ENCODE data around the gene GRIFIN.

Gene GRIFIN

DNA sequence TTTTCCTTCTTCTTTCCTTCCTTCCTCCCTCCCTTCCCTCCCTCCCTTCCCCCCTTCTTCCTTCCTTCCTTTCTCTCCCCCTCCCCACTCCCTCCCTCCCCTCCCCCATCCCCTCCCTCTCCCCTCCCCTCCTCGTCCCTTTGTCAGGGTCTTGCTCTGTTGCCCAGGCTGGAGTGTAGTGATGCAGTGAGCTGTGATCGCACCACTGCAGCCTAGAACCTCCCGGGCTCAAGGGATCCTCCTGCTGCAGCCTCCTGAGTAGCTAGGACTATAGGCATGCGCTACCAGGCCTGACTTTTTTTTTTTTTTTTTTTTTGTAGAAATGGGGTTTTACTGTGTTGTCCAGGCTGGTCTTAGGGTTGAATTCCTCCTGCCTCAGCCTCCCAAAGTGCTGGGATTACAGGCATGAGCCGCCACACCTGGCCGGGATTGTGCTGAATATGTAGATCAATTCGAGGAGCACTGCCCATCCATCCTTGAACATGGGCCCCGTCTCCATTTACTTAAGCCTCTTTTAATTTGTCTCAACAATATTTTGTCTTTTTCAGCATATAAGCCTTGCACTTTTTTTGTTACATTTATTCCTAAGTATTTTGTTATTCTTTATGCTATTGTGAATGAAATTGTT lies 23.4 kb downstream of the GRIFIN start:
- no peak for DNase-seq

- no peak for DNase-seq
Measured at GRCh38 chr7:2452074-2452507, 24.1 kb downstream of the GRIFIN start.

DNA sequence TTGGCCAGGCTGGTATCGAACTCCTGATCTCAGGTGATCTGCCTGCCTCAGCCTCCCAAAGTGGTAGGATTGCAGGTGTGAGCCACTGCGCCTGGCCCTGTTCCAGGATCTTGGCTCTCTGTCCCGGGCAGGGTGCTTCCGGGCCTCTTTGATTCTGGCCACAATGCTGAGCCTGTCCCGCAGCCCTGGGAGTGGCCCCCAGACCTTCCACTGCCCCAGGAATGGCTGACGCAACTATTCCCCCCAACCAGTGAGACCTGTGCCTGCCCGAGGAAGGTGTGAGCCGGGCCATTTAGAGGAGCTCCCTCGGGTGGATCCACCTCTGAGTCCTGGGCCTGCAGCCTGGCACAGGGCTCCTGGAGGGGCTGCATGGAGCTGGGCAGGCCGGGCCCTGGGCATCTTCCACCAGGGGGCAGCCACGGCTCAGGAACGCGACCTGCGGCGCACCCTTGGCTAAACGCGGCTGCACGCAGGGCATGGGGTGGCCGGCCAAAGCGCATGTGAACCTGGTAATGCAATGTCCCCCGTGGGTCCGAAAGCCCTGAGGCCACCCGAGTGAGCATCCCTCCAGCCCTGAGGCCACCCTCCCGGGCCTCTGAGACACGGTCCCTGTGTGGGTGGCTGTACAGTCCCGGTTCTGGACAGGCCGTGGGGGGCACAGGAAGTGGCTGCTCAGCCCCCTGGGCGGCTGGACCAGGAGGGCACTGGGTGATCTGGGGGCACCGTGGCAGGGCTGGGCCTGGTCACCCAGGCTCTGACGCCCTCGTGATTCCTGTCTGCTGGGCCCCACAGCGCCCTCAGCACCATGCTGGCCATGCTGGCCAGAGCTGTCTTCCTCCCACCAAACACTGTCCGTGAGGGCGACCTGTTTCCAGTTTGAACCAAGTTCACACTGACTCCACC lies 24.8 kb downstream of the GRIFIN start:
- peak; percentile 39 for DNase-seq

GRCh38 chr7:2450198-2451107 lies 25.7 kb downstream of the GRIFIN start:
- DNase-seq, result no peak

DNA sequence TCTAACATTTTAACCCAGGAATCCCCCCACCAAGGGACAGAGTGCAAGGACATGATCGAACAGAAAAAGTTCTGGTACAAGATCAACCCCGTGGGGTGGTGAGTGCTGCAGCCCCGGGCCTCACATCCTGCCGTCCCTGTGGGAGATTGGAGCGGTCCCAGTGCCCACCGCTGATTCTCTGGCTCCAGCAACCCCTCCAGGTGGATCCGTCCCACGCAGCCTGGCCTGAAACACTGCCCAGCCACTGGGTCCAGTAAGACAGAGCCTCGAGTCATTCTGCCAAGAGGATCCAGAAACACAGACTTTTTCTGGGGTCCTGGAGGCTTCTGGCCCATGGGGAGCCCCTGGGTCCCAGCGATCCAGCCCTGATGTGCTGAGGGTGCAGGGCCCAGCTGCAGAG lies 29.5 kb downstream of the GRIFIN start:
- DNase-seq, result no peak

DNA sequence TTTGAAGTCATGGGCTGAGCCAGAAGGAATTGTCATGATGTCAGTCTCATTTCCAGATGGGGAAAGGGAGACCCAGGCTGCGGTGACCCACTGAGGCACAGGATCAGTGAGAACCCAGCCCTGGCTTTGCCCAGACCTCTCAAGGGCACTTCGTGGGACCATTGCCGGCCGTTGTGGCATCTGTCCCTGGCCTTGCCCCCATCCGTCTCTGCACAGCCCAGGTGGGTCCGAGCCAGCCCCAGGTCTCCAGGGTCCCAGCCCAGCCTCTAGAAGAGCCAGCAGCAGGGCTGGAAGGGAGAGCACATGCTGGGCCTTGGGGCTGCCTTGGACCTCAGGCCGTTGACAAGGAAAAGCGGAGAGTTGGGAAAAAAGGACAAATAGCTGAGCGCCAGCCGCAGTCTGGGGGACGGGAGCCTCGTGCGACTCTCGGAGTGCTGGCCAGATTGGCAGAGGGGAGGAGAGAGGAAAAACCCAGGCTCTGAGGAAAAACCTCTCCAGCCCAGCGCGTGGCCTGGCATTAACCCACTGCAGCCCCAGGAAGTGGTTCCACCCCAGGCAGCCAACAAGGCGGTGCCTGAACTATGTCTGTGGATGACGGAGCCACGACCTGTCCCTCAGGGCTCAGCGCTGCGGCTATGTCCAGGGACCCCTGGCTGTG lies 30.2 kb downstream of the GRIFIN start:
- no peak for DNase-seq

GRCh38 chr7:2445047-2445446 lies 31.2 kb downstream of the GRIFIN start:
- no peak for DNase-seq

DNA sequence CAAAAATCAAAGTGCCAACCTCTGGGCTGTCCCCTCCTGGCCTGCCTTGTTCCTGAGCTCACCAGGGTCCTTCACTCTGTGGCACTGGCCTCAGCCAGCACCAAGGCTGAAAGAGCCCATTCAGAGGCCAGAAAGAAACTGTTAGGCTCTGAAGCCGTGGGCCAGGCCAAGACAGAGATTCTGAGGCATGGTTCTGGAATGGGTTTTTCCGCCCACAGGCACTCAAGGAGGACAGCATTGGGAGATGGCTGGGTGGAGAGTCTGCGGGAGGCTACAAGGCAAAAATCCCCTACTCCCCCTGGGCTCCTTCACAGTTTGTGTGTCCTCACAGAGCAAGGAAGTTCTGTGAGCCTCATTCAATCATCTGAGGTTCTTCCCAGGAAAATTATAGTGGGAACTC lies 31.7 kb downstream of the GRIFIN start:
- no peak for DNase-seq

DNA sequence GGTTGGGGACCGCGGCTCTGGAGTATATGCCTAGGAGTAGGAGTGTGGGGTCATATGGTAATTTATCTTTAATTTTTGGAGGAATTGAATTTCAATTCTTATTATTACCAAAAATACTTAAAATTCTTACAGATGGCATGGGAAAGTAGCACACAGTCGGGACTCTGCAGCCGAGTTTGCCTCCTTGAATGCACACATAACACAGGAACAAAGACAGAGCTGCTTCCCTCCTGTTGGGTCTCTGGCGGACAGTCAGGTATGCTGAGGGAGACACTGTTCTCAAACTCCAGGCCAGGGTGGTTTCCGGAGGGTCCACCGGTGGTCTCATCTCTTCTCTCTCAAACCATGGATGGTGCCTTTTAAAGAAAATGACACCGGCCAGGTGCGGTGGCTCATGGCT lies 32.7 kb downstream of the GRIFIN start:
- no peak for DNase-seq

DNA sequence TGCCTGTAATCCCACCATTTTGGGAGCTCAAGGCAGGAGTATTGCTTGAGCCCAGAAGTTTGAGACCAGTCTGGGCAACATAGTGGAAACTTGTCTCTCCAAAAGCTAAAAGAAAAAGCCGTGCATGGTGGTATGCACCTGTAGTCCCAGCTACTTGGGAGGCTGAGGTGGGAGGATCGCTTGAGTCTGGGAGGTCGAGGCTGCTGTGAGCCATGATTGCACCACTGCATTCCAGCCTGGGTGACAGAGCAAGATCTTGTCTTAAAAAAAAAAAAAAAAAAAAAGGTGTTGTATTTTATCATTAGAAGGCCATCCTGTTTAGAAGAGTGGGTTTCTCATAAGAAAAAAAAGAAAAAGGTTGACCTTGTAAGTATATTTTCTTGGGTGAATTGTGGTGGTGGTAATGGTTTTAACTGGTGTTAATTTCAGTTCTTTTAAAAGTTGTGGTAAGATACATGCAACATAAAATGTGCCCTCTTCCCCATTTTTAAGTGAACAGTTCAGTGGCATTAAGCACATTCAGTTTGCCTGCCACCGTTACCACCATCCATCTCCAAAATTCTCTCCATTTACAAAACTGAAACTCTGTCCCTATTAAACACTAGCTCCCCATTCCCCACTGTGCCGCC lies 34.7 kb downstream of the GRIFIN start:
- no peak for DNase-seq

GRCh38 chr7:2440608-2441245 lies 35.5 kb downstream of the GRIFIN start:
- no peak for DNase-seq

GRCh38 chr7:2438775-2439174 lies 37.4 kb downstream of the GRIFIN start:
- no peak for DNase-seq

DNA sequence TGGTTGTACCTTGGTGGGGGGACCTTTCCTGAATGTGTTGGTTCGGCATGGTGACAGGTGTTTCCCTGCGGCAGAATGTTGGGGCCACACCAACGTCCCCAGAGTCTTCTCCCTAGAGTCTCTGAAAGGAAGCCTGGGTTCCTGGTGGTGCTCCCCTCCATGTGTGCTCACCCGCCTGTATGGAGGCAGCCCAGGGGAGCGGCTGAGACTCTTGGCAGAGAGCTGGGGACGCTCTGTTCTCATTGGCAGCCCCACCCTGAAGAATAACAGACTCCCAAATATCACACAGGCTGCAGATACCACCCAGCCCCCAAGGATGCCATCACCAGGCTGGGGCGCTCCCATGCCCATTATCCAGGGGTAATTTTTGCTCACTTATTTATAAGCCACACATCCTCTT lies 38.0 kb downstream of the GRIFIN start:
- DNase-seq, result no peak

DNA sequence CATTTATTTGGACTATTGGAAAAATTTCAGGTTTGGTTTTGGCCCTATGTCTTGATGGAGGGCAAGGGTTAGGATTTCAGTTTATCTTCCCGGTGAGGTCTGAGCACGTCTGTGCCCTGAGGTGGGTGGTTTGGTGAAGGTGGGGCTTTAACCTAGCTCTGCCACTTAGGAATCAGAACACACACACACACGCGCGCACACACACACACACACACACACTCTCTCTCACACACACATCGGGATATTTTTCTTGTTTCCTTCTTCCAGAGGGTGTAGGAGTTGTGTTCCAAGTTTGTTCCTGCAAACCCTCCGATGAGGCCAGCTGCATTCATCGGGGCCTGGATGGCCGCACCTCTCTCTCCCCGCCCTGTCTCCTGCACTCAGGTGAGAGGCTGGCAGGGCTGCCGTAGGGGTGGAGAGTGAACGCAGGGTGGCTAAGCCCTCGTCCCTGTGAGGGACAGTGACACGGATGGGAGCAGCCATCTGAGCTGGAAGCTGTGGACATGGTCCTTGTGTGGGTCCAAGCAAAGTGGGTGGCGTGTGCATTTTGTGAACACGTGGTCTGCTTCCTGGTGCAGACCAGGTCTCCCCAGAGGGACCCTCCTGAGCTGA lies 38.6 kb downstream of the GRIFIN start:
- DNase-seq, result no peak

- no peak for DNase-seq
Measured at GRCh38 chr7:2437136-2437535, 39.1 kb downstream of the GRIFIN start.

DNA sequence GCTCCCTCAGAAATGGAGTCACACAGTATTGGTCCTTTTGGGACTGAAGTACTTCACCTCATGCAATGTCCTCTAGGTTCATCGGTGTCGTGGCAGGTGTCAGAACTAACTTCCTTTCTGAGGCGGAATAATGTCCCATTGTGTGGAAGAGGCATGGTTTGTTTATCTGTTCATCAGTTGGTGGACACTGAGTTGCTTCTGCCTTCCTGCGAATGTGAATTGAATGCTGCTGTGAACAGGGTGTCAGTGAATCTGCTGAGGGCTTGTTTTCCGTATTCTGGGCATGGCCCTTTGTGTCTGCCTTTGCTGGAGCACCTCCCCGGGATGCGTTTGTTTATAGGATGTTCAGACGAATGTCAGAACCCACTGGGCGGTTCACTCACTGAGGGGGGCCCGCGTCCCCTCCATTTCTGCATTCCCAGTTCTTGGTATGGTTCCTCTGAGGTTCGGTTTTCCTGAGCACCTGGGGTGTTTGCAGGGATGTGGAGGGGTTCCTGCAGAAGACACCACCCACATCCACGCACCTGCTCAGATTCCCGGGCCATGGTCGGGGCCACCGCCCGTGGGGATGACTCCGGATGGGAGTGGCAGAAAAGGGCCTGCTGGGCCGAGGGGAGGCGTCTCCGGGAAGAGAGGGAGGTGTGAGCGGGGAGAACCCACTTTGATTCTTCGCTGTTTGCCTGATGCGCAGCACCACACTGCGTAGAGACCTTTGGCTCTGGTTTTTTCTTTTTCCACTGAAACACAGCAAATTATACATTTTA lies 39.7 kb downstream of the GRIFIN start:
- no peak for DNase-seq

GRCh38 chr7:2435146-2435545 lies 41.1 kb downstream of the GRIFIN start:
- no peak for DNase-seq

GRCh38 chr7:2433713-2434550 lies 42.3 kb downstream of the GRIFIN start:
- no peak for DNase-seq

DNA sequence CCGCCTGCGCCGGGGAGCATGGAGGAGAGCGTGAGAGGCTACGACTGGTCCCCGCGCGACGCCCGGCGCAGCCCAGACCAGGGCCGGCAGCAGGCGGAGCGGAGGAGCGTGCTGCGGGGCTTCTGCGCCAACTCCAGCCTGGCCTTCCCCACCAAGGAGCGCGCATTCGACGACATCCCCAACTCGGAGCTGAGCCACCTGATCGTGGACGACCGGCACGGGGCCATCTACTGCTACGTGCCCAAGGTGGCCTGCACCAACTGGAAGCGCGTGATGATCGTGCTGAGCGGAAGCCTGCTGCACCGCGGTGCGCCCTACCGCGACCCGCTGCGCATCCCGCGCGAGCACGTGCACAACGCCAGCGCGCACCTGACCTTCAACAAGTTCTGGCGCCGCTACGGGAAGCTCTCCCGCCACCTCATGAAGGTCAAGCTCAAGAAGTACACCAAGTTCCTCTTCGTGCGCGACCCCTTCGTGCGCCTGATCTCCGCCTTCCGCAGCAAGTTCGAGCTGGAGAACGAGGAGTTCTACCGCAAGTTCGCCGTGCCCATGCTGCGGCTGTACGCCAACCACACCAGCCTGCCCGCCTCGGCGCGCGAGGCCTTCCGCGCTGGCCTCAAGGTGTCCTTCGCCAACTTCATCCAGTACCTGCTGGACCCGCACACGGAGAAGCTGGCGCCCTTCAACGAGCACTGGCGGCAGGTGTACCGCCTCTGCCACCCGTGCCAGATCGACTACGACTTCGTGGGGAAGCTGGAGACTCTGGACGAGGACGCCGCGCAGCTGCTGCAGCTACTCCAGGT lies 43.1 kb downstream of the GRIFIN start:
- no peak for DNase-seq

Data from DMS 273 treated with DMSO at 0.1 percent for 48 hours (cell line).